ENCODE results near the gene NHP2. TPM values are rescaled to one million over a fixed set of nuclear protein-coding genes. Genes with fewer than 3 reads are reported as not detected.

The NHP2 gene
- total RNA-seq, 4 donors from 2014 or later, result 75.8 to 278 (median 210) TPM

- DNase-seq (ENCODE audit: low spot score in 2 of 2), result no peak
- Histone ChIP-seq H3K36me3 (peaks cover 65% of the 10 kb centered on the region), H3K4me3 (no peak overlapping the region), H3K27ac (no peak overlapping the region), H3K4me1 (peaks cover 30% of the 10 kb centered on the region), H3K9me3 (no peaks in the 10 kb centered on the region), H3K27me3 (no peaks in the 10 kb centered on the region)
- WGBS, result 72% methylated on average over 6 of the region's 11 CpGs
- no peak for TF ChIP-seq POLR2AphosphoS5 (IDR thresholded peaks at IDR 0.05)
- no peak for TF ChIP-seq EP300 (IDR thresholded peaks at IDR 0.05)
- TF ChIP-seq, protein P1, sequence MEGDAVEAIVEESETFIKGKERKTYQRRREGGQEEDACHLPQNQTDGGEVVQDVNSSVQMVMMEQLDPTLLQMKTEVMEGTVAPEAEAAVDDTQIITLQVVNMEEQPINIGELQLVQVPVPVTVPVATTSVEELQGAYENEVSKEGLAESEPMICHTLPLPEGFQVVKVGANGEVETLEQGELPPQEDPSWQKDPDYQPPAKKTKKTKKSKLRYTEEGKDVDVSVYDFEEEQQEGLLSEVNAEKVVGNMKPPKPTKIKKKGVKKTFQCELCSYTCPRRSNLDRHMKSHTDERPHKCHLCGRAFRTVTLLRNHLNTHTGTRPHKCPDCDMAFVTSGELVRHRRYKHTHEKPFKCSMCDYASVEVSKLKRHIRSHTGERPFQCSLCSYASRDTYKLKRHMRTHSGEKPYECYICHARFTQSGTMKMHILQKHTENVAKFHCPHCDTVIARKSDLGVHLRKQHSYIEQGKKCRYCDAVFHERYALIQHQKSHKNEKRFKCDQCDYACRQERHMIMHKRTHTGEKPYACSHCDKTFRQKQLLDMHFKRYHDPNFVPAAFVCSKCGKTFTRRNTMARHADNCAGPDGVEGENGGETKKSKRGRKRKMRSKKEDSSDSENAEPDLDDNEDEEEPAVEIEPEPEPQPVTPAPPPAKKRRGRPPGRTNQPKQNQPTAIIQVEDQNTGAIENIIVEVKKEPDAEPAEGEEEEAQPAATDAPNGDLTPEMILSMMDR (IDR thresholded peaks at IDR 0.05), result no peak
- TF ChIP-seq POLR2A (IDR thresholded peaks at IDR 0.05), result no peak
Observed at GRCh38 chr5:178149199-178149932, 4.3 kb downstream of the NHP2 start.

GRCh38 chr5:178147406-178147805 is 6.3 kb downstream of the NHP2 start:
- 83% methylated on average over 15 of the region's 15 CpGs for WGBS
- H3K9me3 ChIP-seq, result no peaks in the 10 kb centered on the region
- H3K27ac ChIP-seq, result no peak overlapping the region
- H3K4me1 ChIP-seq, result peaks cover 16% of the 10 kb centered on the region
- no peaks in the 10 kb centered on the region for H3K27me3 ChIP-seq
- no peak for DNase-seq (ENCODE audit: low spot score in 2 of 2)
- H3K36me3 ChIP-seq, result peaks cover 85% of the 10 kb centered on the region
- no peak for TF ChIP-seq POLR2A (IDR thresholded peaks at IDR 0.05)
- TF ChIP-seq POLR2AphosphoS5 (IDR thresholded peaks at IDR 0.05), result no peak
- TF ChIP-seq, protein P1 (IDR thresholded peaks at IDR 0.05), result no peak
- no peak for TF ChIP-seq EP300 (IDR thresholded peaks at IDR 0.05)
- H3K4me3 ChIP-seq, result no peak overlapping the region

DNA sequence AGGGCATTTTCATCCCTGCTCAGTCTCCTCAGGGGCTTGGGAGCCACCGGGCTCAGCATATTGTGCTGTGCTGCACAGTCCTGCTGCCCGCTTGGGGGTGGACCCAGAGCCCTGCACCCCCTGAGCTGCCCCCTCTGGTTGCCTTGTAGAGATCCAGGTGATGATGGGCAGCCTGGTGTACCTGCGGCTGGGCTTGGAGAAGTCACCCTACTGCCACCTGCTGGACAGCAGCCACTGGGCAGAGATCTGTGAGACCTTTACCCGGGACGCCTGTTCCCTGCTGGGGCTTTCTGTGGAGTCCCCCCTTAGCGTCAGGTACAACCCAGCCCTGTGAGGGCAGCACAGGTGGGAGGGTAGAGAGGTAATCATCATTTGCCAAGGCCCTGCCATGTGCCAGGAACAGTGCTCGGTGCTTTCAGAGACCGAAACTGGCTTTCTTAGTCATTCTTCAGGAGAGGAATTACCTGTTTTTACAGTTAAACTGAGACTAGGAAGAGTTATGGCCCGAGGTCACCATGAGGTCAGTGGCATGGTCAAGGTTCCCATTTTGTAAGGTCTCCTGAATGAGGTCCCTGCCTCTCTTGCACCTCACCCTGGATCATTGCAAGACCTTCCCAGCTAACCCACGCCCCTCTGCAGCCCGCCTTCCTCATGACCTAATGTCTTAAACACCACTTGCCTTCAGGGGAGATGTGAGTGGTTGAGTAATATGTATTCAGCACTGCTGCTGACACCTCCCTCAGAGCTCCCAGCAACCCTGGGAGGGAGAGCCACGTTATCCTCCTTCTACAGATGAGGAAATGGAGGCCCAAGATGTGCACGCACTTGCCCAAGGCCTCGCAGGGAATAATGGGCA is 7.5 kb downstream of the NHP2 start:
- Histone ChIP-seq H3K27me3 (no peaks in the 10 kb centered on the region), H3K4me1 (peaks cover 4% of the 10 kb centered on the region), H3K36me3 (peaks cover 87% of the 10 kb centered on the region), H3K4me3 (no peak overlapping the region), H3K27ac (peak overlapping the region; percentile 20), H3K9me3 (no peaks in the 10 kb centered on the region)
- no peak for TF ChIP-seq POLR2AphosphoS5 (IDR thresholded peaks at IDR 0.05)
- TF ChIP-seq, protein P1 (IDR thresholded peaks at IDR 0.05), result peak; percentile 23 to 63
- DNase-seq (ENCODE audit: low spot score in 2 of 2), result no peak
- 37% methylated on average over 8 of the region's 14 CpGs for WGBS

DNA sequence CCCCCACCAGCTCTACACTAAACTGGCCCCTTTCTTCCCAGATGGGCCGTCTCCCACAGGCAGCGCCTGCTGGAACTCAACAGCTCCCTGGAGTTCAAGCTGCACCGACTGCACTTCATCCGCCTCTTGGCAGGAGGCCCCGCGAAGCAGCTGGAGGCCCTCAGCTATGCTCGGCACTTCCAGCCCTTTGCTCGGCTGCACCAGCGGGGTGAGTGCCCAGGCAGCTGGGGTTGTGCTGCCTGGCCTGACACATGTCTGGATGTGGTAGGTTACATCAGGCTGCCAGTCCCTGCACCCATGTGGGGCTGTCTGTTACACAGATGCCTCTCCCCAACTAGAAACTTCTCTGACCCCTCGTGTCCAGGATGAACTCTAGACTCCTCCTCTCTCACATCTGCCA is 9.8 kb downstream of the NHP2 start:
- no peak for DNase-seq (ENCODE audit: low spot score in 2 of 2)
- Histone ChIP-seq H3K27ac (no peak overlapping the region), H3K4me1 (peaks cover 4% of the 10 kb centered on the region), H3K9me3 (no peaks in the 10 kb centered on the region), H3K4me3 (no peak overlapping the region), H3K36me3 (peaks cover 71% of the 10 kb centered on the region), H3K27me3 (no peaks in the 10 kb centered on the region)
- WGBS, result 31% methylated on average over 3 of the region's 10 CpGs
- TF ChIP-seq POLR2AphosphoS5 (IDR thresholded peaks at IDR 0.05), result no peak
- TF ChIP-seq, protein P1 (IDR thresholded peaks at IDR 0.05), result no peak
- no peak for TF ChIP-seq EP300 (IDR thresholded peaks at IDR 0.05)
- TF ChIP-seq POLR2A (IDR thresholded peaks at IDR 0.05), result no peak

DNA sequence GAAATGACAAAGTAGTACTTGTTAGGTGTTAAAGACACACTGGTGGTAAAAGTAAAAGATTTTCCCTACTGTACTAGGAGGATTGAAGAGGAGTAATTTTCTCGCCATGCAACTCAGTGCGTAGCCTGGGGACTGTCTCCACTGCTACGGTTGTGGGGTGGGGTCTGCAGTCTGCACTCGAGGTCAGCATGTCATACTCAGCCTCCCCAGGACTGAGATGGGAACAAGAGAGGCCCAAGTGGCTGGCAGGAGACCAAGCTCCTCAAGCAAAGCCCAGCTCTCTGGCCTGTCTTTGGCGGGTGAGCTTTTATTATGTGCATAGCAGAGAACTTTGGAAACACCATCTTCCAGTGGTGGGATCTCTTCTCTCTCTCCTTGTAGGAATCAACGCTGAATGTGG is 10.4 kb downstream of the NHP2 start:
- TF ChIP-seq POLR2AphosphoS5 (IDR thresholded peaks at IDR 0.05) (no peak), POLR2A (IDR thresholded peaks at IDR 0.05) (no peak), EP300 (IDR thresholded peaks at IDR 0.05) (no peak)
- TF ChIP-seq, protein P1 (IDR thresholded peaks at IDR 0.05), result no peak
- peaks cover 4% of the 10 kb centered on the region for H3K4me1 ChIP-seq
- no peaks in the 10 kb centered on the region for H3K9me3 ChIP-seq
- H3K27me3 ChIP-seq, result no peaks in the 10 kb centered on the region
- peaks cover 65% of the 10 kb centered on the region for H3K36me3 ChIP-seq
- H3K27ac ChIP-seq, result no peak overlapping the region
- no peak for DNase-seq (ENCODE audit: low spot score in 2 of 2)
- H3K4me3 ChIP-seq, result no peak overlapping the region
- 77% methylated on average over 5 of the region's 6 CpGs for WGBS

Data from suprapubic skin (tissue), 4 donors.